HG02678 (cell line): Measurements from ENCODE around the gene ZNF469.

ENCODE experiments used
- ATAC-seq: cut with Tn5 transposase; IDR thresholded peaks from one replicate; pipeline ENCODE4 v1.9.1; 2021; ENCODE audit warnings: mild to moderate bottlenecking, moderate library complexity; ENCODE audit not compliant: unreplicated experiment

ZNF469 gene

DNA sequence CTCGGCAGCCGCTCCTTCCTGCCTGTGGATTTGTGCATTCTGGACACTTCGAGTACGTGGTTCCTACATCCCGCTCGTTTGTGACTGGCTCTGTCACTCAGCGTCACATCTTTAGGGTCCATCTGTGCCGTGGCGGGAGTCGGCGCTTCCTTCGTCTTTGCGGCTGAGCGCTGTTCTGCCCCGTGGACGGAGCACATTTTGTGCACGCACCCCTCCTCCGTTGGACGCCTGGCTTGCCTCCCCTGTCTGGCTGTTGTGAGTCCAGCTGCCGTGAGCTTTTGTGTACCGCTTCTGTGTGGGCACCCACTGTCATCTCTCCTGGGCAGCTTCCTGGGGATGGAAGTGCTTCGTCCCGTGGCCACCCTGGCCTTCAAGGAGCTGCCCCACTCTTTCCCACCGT, 6.4 kb downstream of the ZNF469 start:
- ATAC-seq = no peak

DNA sequence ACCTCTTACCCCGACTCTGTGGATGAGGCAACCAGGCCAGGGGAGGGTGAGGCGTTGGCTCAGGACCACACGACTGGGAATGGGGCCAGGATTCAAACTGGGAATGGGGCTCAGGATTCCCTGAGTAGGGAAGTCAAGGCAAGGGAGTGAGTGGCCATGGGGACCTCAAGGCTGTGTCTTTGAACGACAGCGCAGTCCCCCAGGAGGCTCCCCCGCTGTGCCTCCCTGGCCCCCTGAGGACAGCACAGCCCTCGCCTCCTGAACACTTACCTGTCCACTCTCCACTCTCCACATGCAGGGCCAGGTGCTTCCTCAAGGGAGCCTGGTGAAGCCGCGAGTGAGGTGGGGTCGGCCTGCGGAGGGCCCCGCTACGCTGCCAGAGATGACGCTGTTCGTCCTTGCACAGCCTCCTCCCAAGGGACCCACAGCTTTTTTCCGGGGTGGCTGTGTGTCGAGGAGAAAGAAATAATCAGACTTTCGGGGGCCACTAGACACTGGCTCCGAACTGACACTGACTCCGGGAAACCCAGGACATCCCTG, 6.9 kb downstream of the ZNF469 start:
- ATAC-seq = no peak

DNA sequence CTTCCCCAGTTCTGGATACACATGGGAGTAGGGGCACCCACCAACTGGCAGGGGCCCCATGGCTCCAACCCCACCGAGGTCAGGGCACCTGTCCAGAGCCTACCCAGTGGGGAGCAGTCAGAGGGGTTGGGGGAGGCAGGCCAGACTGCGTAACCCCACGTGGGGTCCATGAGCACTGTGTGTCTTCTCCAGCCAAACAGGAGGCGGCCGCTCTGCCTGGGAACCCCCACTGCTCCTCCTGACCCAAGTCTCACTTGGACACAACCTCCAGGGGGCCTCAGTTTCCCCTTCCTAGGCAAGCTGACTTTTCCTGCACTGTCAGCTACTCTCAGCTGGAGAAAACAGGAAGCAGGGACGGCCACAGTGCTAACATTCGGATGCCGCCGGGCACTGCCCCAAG, 7.5 kb downstream of the ZNF469 start:
- no peak for ATAC-seq

- ATAC-seq = no peak
Observed at GRCh38 chr16:88390735-88391134, 8.0 kb downstream of the ZNF469 start.

DNA sequence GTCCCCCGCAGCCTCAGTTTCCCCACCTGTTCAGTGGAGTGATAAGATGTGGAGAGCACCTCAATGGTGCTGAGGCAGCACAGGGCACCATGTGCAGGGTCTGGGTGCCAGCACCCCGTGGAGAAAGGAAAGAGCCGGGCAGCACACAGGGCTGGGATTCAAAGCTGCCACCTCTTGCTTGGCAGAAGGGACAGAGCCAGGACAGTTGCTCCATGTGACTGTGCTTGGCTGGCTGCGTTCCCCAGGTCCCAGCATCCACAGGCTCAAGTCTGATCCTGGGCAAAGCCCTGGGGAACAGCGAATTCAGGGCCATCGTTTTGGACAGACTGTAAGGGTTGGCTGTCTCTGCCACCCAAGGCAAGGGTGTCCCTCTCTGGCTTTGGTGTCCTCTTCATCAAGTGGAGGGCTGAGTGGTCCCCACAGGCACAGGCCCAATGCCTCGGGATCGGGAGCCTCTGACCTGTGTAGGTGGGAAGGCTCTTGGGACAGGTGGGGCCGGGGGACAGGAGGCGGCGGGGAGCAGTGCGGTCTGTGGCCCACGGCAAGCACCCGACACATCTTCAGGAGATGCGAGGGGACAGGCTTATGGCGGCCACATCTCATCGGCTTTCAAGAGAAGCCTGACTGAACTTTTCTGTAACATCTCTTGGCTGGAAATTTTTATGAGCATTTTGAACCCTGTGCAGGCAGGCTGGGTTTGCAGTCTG, 8.5 kb downstream of the ZNF469 start:
- no peak for ATAC-seq

- ATAC-seq = no peak
Observed at GRCh38 chr16:88392111-88392510, 9.4 kb downstream of the ZNF469 start.

DNA sequence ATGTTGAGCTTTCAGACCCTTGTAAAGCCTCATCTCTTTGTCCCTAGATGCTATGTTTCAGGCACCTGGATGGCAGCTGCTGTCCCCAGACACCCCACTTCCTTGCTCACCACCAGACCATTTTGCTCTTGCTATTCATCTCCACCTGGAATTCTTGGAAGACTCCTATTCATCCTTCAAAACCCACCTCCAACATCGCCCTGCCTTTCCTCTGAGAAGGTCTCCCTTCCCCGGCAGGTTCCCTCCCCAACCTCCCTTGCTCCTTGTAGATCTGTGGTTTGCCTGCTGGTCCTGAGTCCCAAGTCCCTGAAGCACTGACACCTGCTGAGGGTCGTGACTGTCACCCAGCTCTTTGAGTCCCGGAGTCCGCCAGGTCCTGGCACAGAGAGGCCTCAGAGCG, 9.9 kb downstream of the ZNF469 start:
- no peak for ATAC-seq

DNA sequence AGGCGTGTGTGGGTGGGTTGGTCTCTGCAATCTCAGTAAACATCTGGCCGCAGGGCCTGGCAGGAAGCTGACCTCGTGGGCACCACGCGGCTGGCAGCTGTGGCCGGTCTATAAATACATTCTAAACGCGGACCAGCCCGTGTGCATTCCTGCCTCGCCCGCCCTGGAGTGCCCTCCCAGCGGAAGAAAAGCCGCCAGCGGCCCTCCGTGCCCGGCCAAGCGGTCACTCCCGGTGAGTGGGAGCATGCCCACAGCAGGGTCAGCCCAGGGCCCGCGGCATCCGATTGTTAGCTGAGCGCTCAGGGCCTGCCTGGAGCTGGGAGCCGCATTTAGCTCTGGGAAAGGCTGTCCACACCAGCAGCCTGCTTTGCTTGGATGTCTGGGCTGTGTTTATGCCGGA, 10.3 kb downstream of the ZNF469 start:
- no peak for ATAC-seq

GRCh38 chr16:88393571-88393970, 10.8 kb downstream of the ZNF469 start:
- ATAC-seq = no peak

- no peak for ATAC-seq
Observed at GRCh38 chr16:88394426-88394825, 11.7 kb downstream of the ZNF469 start.

GRCh38 chr16:88395669-88396584, 13.2 kb downstream of the ZNF469 start:
- no peak for ATAC-seq

DNA sequence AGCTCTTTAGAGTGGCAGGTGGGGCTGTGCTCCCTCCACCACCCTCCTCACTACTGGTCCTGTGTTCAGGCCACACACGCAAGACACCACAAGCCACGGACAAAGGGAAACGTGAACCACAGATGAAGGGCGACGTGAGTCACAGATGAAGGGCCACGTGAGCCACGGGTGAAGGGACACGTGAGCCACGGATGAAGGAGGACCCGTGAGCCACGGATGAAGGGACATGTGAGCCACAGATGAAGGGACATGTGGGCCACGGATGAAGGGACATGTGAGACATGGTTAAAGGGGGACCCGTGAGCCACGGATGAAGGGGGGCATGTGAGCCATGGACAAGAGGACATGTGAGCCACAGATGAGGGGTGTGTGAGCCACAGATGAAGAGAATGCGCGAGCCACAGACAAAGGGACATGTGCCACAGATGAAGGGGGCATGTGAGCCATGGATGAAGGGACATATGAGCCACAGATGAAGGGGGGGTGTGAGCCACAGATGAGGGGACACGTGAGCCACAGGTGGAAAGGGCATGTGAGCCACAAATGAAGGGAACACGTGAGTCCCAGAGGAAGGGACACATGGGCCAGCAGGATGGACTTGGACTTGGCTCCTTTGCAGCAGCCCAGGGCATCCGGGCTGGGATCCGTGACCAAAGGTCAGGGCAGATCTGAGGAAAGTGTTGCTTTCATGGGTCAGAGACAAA, 15.6 kb downstream of the ZNF469 start:
- no peak for ATAC-seq

- no peak for ATAC-seq
Observed at GRCh38 chr16:88398874-88399178, 16.1 kb downstream of the ZNF469 start.

DNA sequence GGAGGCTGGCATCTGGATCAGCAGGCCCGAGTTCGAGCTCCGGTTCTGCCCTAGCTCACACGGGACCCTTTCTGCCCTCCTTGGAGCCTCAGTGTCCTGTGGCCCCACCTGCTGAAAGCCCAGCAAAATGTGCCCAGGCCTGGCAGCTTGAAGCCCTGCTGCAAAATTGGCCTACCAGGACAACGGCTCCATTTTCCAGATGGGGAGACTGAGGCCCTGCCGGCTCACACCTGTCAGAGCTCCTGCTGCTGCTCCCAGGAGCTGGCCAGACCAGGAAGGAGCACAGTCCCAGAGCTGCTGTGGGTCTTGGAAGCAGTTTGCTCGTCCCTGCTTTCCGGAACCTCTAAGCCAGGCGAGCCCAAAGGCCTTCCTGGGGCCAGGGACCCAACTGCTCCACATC, 17.4 kb downstream of the ZNF469 start:
- no peak for ATAC-seq

- ATAC-seq = no peak
Observed at GRCh38 chr16:88401604-88402246, 19.0 kb downstream of the ZNF469 start.

DNA sequence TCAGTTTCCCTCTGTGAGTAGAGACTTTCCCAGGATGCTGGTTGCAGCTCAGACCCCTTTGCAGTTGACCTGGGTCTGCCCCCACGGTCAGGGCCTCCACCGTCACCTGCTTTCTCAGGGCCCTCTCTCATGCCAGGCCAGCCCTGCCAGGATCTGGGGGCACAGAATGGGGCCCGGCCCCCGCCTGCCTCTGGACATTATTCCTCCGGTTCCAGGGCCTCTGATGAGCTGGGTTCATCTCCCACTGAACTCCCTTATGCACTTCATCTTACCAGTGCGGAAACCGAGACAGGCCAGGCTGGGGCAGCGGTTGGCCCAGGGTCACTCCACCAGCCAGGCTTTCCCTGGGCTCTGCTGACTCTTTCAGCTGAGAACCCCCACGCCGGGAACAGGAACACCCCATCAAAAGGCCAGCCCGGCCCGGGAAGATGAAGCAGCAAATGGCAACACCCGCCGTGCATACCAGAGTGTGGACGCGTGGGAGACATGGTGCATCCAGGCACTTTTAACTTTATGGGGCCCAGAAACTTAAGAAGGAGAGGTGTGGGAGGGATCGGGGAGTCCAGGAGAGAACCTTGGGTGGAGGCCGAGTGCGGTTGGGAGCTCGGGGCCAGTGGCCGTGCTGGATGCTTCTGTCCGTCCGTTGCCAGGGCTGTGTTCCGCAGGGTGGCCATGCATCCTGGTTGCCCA, 19.9 kb downstream of the ZNF469 start:
- no peak for ATAC-seq

DNA sequence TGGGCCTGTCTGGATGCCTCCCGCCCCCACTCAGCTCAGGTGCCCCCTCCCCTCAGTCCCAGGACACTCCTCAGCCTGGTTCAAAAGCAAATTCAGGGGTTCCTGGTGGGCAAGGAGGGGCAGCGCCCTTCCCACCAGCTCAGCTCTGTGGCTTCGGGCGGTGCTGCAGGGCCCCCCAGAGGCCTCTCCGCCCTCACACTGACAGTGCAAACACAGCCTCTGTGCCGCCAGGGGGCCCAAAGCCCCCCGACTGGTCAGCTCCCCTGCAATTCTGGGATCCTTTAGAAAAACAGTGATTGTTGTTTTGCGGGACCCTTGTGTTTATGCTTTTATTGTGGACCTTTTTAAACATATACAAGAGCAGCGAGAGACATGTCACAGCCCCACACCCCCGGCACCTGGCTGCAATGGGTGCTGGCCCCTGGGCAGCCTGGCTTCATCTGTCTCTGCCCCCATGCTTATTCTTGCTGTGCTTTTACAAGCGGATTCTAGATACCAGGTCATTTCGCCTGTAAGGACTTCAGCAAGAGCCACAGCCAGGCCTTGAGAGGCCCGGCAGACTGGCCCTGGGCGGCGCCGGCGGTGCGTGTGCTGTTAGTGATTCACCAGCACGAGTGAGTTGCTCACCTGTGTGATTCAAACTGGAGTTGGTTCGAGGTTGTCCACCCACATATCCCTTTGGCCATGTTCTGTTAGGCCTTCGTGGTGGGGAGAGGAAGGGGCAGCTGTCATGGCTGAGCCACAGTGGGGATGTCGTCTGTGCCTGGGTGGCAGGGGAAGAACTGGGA, 21.2 kb downstream of the ZNF469 start:
- no peak for ATAC-seq

DNA sequence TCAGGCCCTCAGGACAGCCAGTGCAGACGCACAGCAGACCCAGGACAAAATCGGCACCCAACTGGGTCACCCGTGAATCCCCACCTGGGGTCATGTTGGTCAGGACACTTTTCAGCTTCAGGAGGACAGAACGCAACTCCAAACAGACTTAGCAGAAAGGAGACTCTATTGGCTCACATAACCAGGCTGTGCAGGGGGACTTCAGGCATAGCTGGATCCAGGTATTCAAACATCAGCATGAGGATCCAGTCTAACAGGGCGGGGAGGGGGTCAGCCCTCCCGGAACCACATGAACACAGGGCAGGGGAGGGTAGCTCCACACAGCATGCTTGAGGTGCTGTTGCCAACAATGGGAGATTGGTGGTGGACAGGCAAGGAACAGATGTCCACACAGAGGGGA, 22.0 kb downstream of the ZNF469 start:
- ATAC-seq = no peak

- ATAC-seq = no peak
Observed at GRCh38 chr16:88405216-88406060, 22.7 kb downstream of the ZNF469 start.
